Epithelial cell of proximal tubule (primary cell): ENCODE results near the gene OSBPL10. TPM values are rescaled to one million over a fixed set of nuclear protein-coding genes. Genes with fewer than 3 reads are reported as not detected.
"Not testable (repeated sequence)": the region's sequence is repeated elsewhere in the genome, so short reads cannot be mapped to it uniquely, and the experiment has no call there.

Experiments used
- DNase-seq: peaks from one replicate; pipeline ENCODE4 v3.0.0-alpha.2; 2011; ENCODE audit warnings: low read depth
- H3K4me3 ChIP-seq: 2 replicates; pipeline ENCODE4 v1.5.1; 2011; ENCODE audit warnings: low read depth, mild to moderate bottlenecking, low read length
- total RNA-seq: library from RNA; depleted of rRNA; stranded (reverse); fragments of >200 nt; gene quantifications from 2 replicates; pipeline ENCODE4 v1.2.3, GENCODE V29; 2015
- TF ChIP-seq, protein P1 (sequence below): conservative IDR thresholded peaks from 2 replicates; pipeline ENCODE4 v1.5.1; 2012; ENCODE audit warnings: low read depth, mild to moderate bottlenecking, low read length

The OSBPL10 gene
- total RNA-seq, 1 donor from 2014 or later = 17.5 TPM

DNA sequence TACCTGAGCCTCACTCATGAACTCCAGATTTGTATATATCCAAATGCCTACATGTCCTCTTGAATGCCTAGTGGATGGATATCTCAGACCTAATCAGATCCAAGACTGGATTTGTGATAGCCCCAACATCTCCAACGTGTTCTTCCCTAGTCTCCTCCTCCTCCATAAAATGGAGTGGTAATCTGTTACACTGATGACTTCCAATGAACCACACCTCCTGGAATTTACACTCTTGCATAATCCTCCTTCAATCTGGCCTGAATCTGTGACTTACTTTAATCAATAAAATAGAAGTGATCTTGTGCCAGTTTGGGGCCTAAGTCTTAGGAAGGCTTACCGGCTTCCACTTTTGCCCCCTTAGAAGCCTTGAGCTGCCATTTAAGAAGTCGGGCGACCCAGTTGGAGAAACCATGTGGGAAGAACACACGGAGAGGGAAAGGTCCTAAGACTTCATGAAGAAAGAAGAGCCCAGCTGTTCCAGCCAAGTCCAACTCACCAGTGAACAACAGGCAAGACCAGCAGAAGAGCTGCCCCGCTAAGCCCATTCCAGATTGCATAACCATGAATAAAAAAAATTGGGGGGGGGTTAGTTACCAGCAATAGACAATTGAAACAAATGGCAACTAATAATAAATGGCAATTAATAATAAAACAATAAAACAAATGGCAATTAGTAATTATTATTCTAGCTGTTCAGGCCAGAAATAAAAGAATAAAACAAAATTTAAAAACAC is 284.1 kb downstream of the OSBPL10 start:
- TF ChIP-seq, protein P1, sequence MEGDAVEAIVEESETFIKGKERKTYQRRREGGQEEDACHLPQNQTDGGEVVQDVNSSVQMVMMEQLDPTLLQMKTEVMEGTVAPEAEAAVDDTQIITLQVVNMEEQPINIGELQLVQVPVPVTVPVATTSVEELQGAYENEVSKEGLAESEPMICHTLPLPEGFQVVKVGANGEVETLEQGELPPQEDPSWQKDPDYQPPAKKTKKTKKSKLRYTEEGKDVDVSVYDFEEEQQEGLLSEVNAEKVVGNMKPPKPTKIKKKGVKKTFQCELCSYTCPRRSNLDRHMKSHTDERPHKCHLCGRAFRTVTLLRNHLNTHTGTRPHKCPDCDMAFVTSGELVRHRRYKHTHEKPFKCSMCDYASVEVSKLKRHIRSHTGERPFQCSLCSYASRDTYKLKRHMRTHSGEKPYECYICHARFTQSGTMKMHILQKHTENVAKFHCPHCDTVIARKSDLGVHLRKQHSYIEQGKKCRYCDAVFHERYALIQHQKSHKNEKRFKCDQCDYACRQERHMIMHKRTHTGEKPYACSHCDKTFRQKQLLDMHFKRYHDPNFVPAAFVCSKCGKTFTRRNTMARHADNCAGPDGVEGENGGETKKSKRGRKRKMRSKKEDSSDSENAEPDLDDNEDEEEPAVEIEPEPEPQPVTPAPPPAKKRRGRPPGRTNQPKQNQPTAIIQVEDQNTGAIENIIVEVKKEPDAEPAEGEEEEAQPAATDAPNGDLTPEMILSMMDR = no peak
- DNase-seq = no peak
- no peak overlapping the region for H3K4me3 ChIP-seq

DNA sequence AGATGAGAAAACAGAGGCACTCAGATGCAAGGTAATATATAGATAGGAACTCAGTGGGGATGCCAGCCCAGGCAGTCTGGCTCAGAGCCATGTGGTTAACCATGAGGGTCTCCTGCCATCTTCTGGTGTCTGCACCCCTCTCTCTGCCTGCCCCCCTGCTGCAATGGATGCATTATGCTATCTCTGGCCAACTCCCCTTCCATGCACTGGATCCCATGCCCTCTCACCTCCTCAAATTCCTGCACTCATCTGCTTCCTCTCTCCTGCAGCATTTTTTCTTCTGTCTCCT is 285.1 kb downstream of the OSBPL10 start:
- TF ChIP-seq, protein P1 = no peak
- no peak for DNase-seq
- no peak overlapping the region for H3K4me3 ChIP-seq

DNA sequence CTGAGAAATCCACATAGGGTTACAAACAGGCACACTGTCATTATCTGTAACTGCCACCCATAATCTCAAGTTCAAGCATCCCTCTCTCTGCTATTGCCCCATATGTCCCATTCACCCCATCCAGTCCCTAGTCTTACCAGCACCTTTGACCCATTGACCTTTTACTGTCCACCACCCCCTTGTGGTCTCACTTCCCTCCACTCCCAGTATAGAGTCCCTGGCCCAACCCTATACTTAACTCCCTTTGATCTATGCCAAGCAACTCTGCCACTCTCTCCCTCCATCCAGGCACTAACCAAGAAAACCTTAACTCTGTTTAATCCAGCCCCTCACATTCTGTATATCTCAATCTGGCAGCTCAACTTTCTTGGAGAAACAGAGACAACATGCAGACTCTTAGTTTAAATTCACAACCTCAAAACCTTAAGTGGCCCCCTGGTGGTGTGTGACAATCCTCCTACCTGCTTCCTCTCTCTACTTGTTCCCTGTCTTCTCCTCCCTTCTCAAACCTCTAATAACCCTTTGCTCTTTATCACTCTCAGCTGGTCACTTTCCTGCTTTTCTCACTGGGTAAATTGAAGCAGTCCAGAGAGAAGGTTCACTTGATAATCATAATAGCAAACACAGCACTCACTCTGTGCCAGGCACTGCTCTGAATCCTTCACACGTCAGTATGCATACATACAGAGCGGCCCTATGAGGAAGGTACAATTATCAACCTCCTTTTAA is 285.6 kb downstream of the OSBPL10 start:
- TF ChIP-seq, protein P1 = peak; percentile 49
- no peak overlapping the region for H3K4me3 ChIP-seq
- no peak for DNase-seq

DNA sequence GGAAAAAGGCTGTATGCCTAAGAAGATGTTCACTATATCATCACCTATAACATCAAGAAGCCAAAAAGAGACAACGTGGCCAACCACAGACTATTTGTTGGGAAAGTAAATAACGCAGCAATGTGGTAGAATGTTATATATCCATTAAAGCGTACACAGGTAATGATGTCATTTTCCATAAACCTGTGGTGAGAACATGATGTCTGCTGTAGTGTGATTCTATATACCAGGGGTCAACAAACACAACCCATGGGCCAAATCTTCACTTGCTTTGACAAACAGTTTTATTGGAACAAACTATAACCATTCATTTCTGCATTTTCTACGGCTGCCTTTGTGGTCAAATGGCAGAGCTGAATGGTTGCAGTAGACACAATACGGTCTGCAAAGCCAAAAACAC is 287.7 kb downstream of the OSBPL10 start:
- H3K4me3 ChIP-seq = no peak overlapping the region
- DNase-seq = no peak
- TF ChIP-seq, protein P1 = no peak

DNA sequence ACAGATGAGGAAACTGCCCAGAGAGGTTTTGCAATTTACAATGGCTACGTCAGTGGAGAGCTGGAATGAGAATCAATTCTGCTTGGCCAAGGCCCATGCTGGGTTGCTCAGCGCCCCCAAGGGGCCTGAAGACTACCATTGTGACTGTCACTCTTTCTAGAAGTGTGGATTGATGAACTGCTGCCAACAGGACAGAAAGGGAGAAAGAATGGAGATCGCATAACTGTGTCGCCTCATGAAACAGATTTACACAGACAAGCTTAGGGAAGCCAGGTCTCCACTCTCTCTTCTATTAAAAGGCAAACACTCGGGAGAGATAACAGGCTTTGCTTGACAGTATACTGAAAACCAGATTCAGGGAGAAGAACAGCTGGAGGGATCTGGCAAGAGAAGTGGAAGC is 288.3 kb downstream of the OSBPL10 start:
- TF ChIP-seq, protein P1 = peak; percentile 16
- H3K4me3 ChIP-seq = no peak overlapping the region
- no peak for DNase-seq

DNA sequence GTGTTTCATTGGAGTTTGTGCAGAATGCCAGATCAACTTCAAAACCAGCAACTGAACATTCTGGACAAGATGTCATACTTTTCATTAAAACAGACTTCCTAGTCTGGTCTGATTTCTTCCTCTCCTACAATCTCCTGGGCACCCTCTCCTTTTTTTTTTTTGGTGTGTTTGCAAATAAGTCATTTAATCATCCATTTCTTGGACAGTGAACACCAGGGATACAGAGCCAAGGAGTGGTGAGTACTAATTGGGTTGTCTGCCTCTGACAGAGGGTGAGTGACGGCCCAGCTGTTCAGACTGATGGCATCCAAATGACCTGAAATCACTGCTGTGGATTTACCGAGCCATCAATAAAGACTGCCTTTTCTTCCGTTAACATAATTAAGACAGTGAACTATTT is 290.3 kb downstream of the OSBPL10 start:
- H3K4me3 ChIP-seq = no peak overlapping the region
- TF ChIP-seq, protein P1 = no peak
- DNase-seq = no peak

DNA sequence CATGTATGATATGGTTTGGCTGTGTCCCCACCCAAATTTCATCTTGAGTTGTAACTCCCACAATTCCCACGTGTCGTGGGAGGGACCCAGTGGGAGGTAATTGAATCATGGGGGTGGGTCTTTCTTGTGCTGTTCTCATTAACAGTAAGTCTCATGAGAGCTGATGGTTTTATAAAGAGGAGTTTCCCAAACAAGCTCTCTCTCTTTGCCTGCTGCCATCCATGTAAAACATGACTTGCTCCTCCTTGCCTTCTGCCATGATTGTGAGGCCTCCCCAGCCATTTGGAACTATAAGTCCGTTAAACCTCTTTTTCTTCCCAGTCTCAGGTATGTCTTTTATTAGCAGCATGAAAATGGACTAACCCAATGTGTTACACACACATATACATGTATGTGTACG is 291.5 kb downstream of the OSBPL10 start:
- DNase-seq, H3K4me3 ChIP-seq: not testable (repeated sequence)
